Measurements from ENCODE around the gene SIK2. TPM values are rescaled to one million over a fixed set of nuclear protein-coding genes. Genes with fewer than 3 reads are reported as not detected.
A peak's percentile ranks its signal among the peaks of the same experiment; 100 is the strongest.
"Not testable (repeated sequence)": the region's sequence is repeated elsewhere in the genome, so short reads cannot be mapped to it uniquely, and the experiment has no call there.

Gene SIK2
- total RNA-seq, 1 experiment from 2014 or later, result 2.2 TPM

GRCh38 chr11:111707039-111707690, 104.9 kb downstream of the SIK2 start:
- in situ Hi-C loops (cut with HindIII; ENCODE audit: low pct_unique_long_range_greater_than_20kb, low sequenced_read_pairs), result no loop called here
- DNase-seq (ENCODE audit: low read depth), result no peak

- in situ Hi-C loops (cut with HindIII; ENCODE audit: low pct_unique_long_range_greater_than_20kb, low sequenced_read_pairs), result no loop called here
- no peak for DNase-seq (ENCODE audit: low read depth)
Measured at GRCh38 chr11:111707691-111708067, 105.4 kb downstream of the SIK2 start.

- no peak for DNase-seq (ENCODE audit: low read depth)
- in situ Hi-C loops (cut with HindIII; ENCODE audit: low pct_unique_long_range_greater_than_20kb, low sequenced_read_pairs), result no loop called here
Measured at GRCh38 chr11:111714522-111714921, 112.3 kb downstream of the SIK2 start.

GRCh38 chr11:111715142-111715816, 113.0 kb downstream of the SIK2 start:
- no peak for DNase-seq (ENCODE audit: low read depth)
- in situ Hi-C loops (cut with HindIII; ENCODE audit: low pct_unique_long_range_greater_than_20kb, low sequenced_read_pairs), result no loop called here

GRCh38 chr11:111717660-111718059, 115.4 kb downstream of the SIK2 start:
- in situ Hi-C loops (cut with HindIII; ENCODE audit: low pct_unique_long_range_greater_than_20kb, low sequenced_read_pairs); DNase-seq (ENCODE audit: low read depth): not testable (repeated sequence)

GRCh38 chr11:111718436-111718835, 116.2 kb downstream of the SIK2 start:
- DNase-seq (ENCODE audit: low read depth), result peak; percentile 57
- in situ Hi-C loops (cut with HindIII; ENCODE audit: low pct_unique_long_range_greater_than_20kb, low sequenced_read_pairs), result no loop called here

GRCh38 chr11:111718859-111719258, 116.6 kb downstream of the SIK2 start:
- in situ Hi-C loops (cut with HindIII; ENCODE audit: low pct_unique_long_range_greater_than_20kb, low sequenced_read_pairs), result no loop called here
- DNase-seq (ENCODE audit: low read depth), result no peak

- no peak for DNase-seq (ENCODE audit: low read depth)
- in situ Hi-C loops (cut with HindIII; ENCODE audit: low pct_unique_long_range_greater_than_20kb, low sequenced_read_pairs), result no loop called here
Measured at GRCh38 chr11:111719379-111719778, 117.1 kb downstream of the SIK2 start.

- in situ Hi-C loops (cut with HindIII; ENCODE audit: low pct_unique_long_range_greater_than_20kb, low sequenced_read_pairs), result no loop called here
- no peak for DNase-seq (ENCODE audit: low read depth)
Measured at GRCh38 chr11:111720801-111721494, 118.7 kb downstream of the SIK2 start.

- no peak for DNase-seq (ENCODE audit: low read depth)
- in situ Hi-C loops (cut with HindIII; ENCODE audit: low pct_unique_long_range_greater_than_20kb, low sequenced_read_pairs), result no loop called here
Measured at GRCh38 chr11:111722501-111722900, 120.3 kb downstream of the SIK2 start.

- in situ Hi-C loops (cut with HindIII; ENCODE audit: low pct_unique_long_range_greater_than_20kb, low sequenced_read_pairs), result no loop called here
- no peak for DNase-seq (ENCODE audit: low read depth)
Measured at GRCh38 chr11:111723595-111723994, 121.3 kb downstream of the SIK2 start.

GRCh38 chr11:111724615-111725129, 122.4 kb downstream of the SIK2 start:
- in situ Hi-C loops (cut with HindIII; ENCODE audit: low pct_unique_long_range_greater_than_20kb, low sequenced_read_pairs), result no loop called here
- DNase-seq (ENCODE audit: low read depth), result no peak

GRCh38 chr11:111725621-111726020, 123.4 kb downstream of the SIK2 start:
- in situ Hi-C loops (cut with HindIII; ENCODE audit: low pct_unique_long_range_greater_than_20kb, low sequenced_read_pairs), result no loop called here

GRCh38 chr11:111726301-111726713, 124.1 kb downstream of the SIK2 start:
- no peak for DNase-seq (ENCODE audit: low read depth)
- in situ Hi-C loops (cut with HindIII; ENCODE audit: low pct_unique_long_range_greater_than_20kb, low sequenced_read_pairs), result no loop called here

More at GRCh38 chr11:111725621-111726020, 123.4 kb downstream of the SIK2 start:
- no peak for DNase-seq (ENCODE audit: low read depth)

GRCh38 chr11:111727431-111727830, 125.2 kb downstream of the SIK2 start:
- in situ Hi-C loops (cut with HindIII; ENCODE audit: low pct_unique_long_range_greater_than_20kb, low sequenced_read_pairs), result no loop called here
- no peak for DNase-seq (ENCODE audit: low read depth)

GRCh38 chr11:111729071-111729830, 127.0 kb downstream of the SIK2 start:
- DNase-seq (ENCODE audit: low read depth), result no peak
- in situ Hi-C loops (cut with HindIII; ENCODE audit: low pct_unique_long_range_greater_than_20kb, low sequenced_read_pairs), result no loop called here

- DNase-seq (ENCODE audit: low read depth), result no peak
- in situ Hi-C loops (cut with HindIII; ENCODE audit: low pct_unique_long_range_greater_than_20kb, low sequenced_read_pairs), result no loop called here
Measured at GRCh38 chr11:111729831-111730311, 127.6 kb downstream of the SIK2 start.

GRCh38 chr11:111730871-111731591, 128.8 kb downstream of the SIK2 start:
- no peak for DNase-seq (ENCODE audit: low read depth)

More at GRCh38 chr11:111730871-111731591, 128.8 kb downstream of the SIK2 start:
- in situ Hi-C loops (cut with HindIII; ENCODE audit: low pct_unique_long_range_greater_than_20kb, low sequenced_read_pairs), result no loop called here

Measured in Caki2 (cell line).